Neural progenitor cell (in vitro differentiated cells): Measurements from ENCODE around the gene SMARCAL1. TPM values are rescaled to one million over a fixed set of nuclear protein-coding genes. Genes with fewer than 3 reads are reported as not detected.

Source experiments
- DNase-seq: peaks from one replicate; pipeline ENCODE4 v3.0.0-alpha.2; 2016; ENCODE audit warnings: low spot score
- H2AFZ ChIP-seq: fragments of 200-600 bp; sonication (generic); replicated peaks from 2 replicates; pipeline ENCODE4 v1.6.1; 2016; ENCODE audit warnings: antibody characterized with exemption
- H3F3A ChIP-seq: fragments of 200-600 bp; sonication (generic); 2 replicates; pipeline ENCODE4 v1.6.1; 2016; ENCODE audit warnings: antibody characterized with exemption, low read depth
- H3K27ac ChIP-seq: fragments of 200-600 bp; sonication (generic); 2 replicates; pipeline ENCODE4 v1.5.1; 2016; ENCODE audit warnings: mild to moderate bottlenecking
- H3K27me3 ChIP-seq: fragments of 200-600 bp; sonication (generic); 2 replicates; pipeline ENCODE4 v1.6.1; 2016; ENCODE audit warnings: mild to moderate bottlenecking, moderate library complexity
- H3K36me3 ChIP-seq: fragments of 200-600 bp; sonication (generic); 2 replicates; pipeline ENCODE4 v1.5.1; 2016
- H3K4me1 ChIP-seq: fragments of 200-600 bp; sonication (generic); 2 replicates; pipeline ENCODE4 v1.6.1; 2016; ENCODE audit warnings: mixed run types
- H3K4me2 ChIP-seq: fragments of 200-600 bp; sonication (generic); 2 replicates; pipeline ENCODE4 v1.6.1; 2016
- H3K4me3 ChIP-seq: fragments of 200-600 bp; sonication (generic); 2 replicates; pipeline ENCODE4 v1.5.1; 2016
- H3K79me2 ChIP-seq: fragments of 200-600 bp; sonication (generic); 2 replicates; pipeline ENCODE4 v1.6.1; 2016; ENCODE audit warnings: low read depth
- H3K9ac ChIP-seq: fragments of 200-600 bp; sonication (generic); 2 replicates; pipeline ENCODE4 v1.6.1; 2016
- H3K9me3 ChIP-seq: fragments of 200-600 bp; sonication (generic); 2 replicates; pipeline ENCODE4 v1.5.1; 2016; ENCODE audit warnings: low read depth
- H4K20me1 ChIP-seq: fragments of 200-600 bp; sonication (generic); 2 replicates; pipeline ENCODE4 v1.6.1; 2016; ENCODE audit warnings: low read depth
- H3K27ac Mint-ChIP-seq: 3 replicates; pipeline ENCODE4 v1.8.0; 2021; ENCODE audit warnings: mixed read lengths
- H3K27me3 Mint-ChIP-seq: 2 replicates; pipeline ENCODE4 v1.8.0; 2022; ENCODE audit warnings: low read depth, mild to moderate bottlenecking, inconsistent platforms, moderate library complexity, mixed read lengths; ENCODE audit not compliant: insufficient read depth
- H3K36me3 Mint-ChIP-seq: 3 replicates; pipeline ENCODE4 v1.8.0; 2021; ENCODE audit warnings: mixed read lengths
- H3K4me1 Mint-ChIP-seq: 3 replicates; pipeline ENCODE4 v1.8.0; 2021; ENCODE audit warnings: mixed read lengths
- H3K4me3 Mint-ChIP-seq: 3 replicates; pipeline ENCODE4 v1.8.0; 2021; ENCODE audit warnings: mild to moderate bottlenecking, moderate library complexity, mixed read lengths
- H3K9me3 Mint-ChIP-seq: 3 replicates; pipeline ENCODE4 v1.8.0; 2020; ENCODE audit warnings: mixed read lengths
- EZH2 ChIP-seq: fragments of 200-600 bp; sonication (generic); IDR thresholded peaks from 2 replicates; pipeline ENCODE4 v1.6.1; 2017; ENCODE audit warnings: antibody characterized with exemption, mild to moderate bottlenecking, moderate library complexity
- EZH2phosphoT487 ChIP-seq: fragments of 200-600 bp; sonication (generic); IDR thresholded peaks from 2 replicates; pipeline ENCODE4 v1.6.1; 2017; ENCODE audit warnings: antibody characterized with exemption
- total RNA-seq: library from RNA; depleted of rRNA; stranded (reverse); fragments of >200 nt; gene quantifications from 2 replicates; pipeline ENCODE4 v1.2.3, GENCODE V29; 2015; ENCODE audit warnings: low replicate concordance
- TF ChIP-seq, protein P1 (sequence below): fragments of 200-600 bp; sonication (generic); IDR thresholded peaks from 2 replicates; pipeline ENCODE4 v1.5.1; 2017; ENCODE audit warnings: antibody characterized with exemption, mild to moderate bottlenecking

Gene SMARCAL1
- total RNA-seq, 1 donor from 2014 or later: 21.9 TPM

DNA sequence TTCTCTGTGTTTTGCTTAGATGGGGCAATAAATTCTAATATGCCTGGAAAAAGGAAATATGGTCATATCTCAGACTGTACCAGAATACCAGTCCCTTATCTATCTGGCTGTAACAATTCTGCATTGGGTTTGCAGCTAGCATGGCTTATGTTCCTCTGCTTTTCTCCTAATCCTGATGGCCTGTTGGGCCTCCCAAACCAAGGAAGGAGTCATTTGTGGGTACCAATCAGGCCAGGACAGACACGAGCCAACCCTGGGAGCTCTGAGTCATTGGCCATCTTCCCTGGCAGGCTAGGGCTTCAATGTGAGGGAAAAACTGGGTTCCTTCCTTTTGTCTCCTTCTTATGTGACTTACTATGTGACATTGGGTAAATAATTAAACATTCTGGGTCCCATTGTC is 12.0 kb downstream of the SMARCAL1 start:
- Histone ChIP-seq H4K20me1 (no peaks in the 10 kb centered on the region), H3K27ac (no peak overlapping the region), H3K79me2 (no peaks in the 10 kb centered on the region), H3K27me3 (no peaks in the 10 kb centered on the region), H3K4me1 (no peaks in the 10 kb centered on the region), H2AFZ (no peak overlapping the region), H3K36me3 (no peaks in the 10 kb centered on the region), H3F3A (no peaks in the 10 kb centered on the region), H3K4me3 (no peak overlapping the region), H3K4me2 (no peak overlapping the region), H3K9me3 (no peaks in the 10 kb centered on the region), H3K9ac (no peak overlapping the region)
- Mint-ChIP-seq H3K9me3 (peaks cover 2% of the 10 kb centered on the region), H3K4me3 (no peak overlapping the region), H3K36me3 (peaks cover 38% of the 10 kb centered on the region), H3K27me3 (peaks cover 3% of the 10 kb centered on the region), H3K27ac (no peak overlapping the region), H3K4me1 (no peaks in the 10 kb centered on the region)
- TF ChIP-seq, protein P1, sequence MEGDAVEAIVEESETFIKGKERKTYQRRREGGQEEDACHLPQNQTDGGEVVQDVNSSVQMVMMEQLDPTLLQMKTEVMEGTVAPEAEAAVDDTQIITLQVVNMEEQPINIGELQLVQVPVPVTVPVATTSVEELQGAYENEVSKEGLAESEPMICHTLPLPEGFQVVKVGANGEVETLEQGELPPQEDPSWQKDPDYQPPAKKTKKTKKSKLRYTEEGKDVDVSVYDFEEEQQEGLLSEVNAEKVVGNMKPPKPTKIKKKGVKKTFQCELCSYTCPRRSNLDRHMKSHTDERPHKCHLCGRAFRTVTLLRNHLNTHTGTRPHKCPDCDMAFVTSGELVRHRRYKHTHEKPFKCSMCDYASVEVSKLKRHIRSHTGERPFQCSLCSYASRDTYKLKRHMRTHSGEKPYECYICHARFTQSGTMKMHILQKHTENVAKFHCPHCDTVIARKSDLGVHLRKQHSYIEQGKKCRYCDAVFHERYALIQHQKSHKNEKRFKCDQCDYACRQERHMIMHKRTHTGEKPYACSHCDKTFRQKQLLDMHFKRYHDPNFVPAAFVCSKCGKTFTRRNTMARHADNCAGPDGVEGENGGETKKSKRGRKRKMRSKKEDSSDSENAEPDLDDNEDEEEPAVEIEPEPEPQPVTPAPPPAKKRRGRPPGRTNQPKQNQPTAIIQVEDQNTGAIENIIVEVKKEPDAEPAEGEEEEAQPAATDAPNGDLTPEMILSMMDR: no peak
- no peak for TF ChIP-seq EZH2phosphoT487
- no peak for TF ChIP-seq EZH2
- no peak for DNase-seq

- Histone ChIP-seq H3K9ac (no peak overlapping the region), H3K27me3 (no peaks in the 10 kb centered on the region), H3K4me1 (no peaks in the 10 kb centered on the region), H4K20me1 (no peaks in the 10 kb centered on the region), H3K27ac (no peak overlapping the region), H3K4me3 (no peak overlapping the region), H3K79me2 (no peaks in the 10 kb centered on the region), H3K36me3 (no peaks in the 10 kb centered on the region), H3K9me3 (no peaks in the 10 kb centered on the region), H2AFZ (no peak overlapping the region), H3F3A (no peaks in the 10 kb centered on the region), H3K4me2 (no peak overlapping the region)
- Mint-ChIP-seq H3K4me1 (no peaks in the 10 kb centered on the region), H3K9me3 (peaks cover 2% of the 10 kb centered on the region), H3K4me3 (no peak overlapping the region), H3K36me3 (peaks cover 39% of the 10 kb centered on the region), H3K27me3 (peaks cover 3% of the 10 kb centered on the region), H3K27ac (no peak overlapping the region)
- TF ChIP-seq EZH2phosphoT487: no peak
- DNase-seq: no peak
These were observed 12.9 kb downstream of the SMARCAL1 start for GRCh38 chr2:216425008-216425787.

GRCh38 chr2:216426166-216426777 is 14.0 kb downstream of the SMARCAL1 start:
- H3K27me3 ChIP-seq: no peaks in the 10 kb centered on the region
- no peaks in the 10 kb centered on the region for H4K20me1 ChIP-seq
- no peak overlapping the region for H3K9ac ChIP-seq
- H3K4me3 ChIP-seq: no peak overlapping the region
- H3K27ac ChIP-seq: no peak overlapping the region
- TF ChIP-seq EZH2phosphoT487 (no peak), EZH2 (no peak)
- TF ChIP-seq, protein P1: no peak
- peaks cover 41% of the 10 kb centered on the region for H3K36me3 Mint-ChIP-seq
- no peak overlapping the region for H3K27ac Mint-ChIP-seq
- H3K4me1 Mint-ChIP-seq: no peaks in the 10 kb centered on the region
- no peak overlapping the region for H3K4me3 Mint-ChIP-seq
- no peak overlapping the region for H2AFZ ChIP-seq
- H3K27me3 Mint-ChIP-seq: peaks cover 3% of the 10 kb centered on the region
- H3K4me2 ChIP-seq: no peak overlapping the region
- H3K4me1 ChIP-seq: no peaks in the 10 kb centered on the region
- DNase-seq: no peak
- H3F3A ChIP-seq: no peaks in the 10 kb centered on the region
- no peaks in the 10 kb centered on the region for H3K79me2 ChIP-seq
- peaks cover 2% of the 10 kb centered on the region for H3K9me3 Mint-ChIP-seq
- H3K36me3 ChIP-seq: no peaks in the 10 kb centered on the region
- H3K9me3 ChIP-seq: no peaks in the 10 kb centered on the region

DNA sequence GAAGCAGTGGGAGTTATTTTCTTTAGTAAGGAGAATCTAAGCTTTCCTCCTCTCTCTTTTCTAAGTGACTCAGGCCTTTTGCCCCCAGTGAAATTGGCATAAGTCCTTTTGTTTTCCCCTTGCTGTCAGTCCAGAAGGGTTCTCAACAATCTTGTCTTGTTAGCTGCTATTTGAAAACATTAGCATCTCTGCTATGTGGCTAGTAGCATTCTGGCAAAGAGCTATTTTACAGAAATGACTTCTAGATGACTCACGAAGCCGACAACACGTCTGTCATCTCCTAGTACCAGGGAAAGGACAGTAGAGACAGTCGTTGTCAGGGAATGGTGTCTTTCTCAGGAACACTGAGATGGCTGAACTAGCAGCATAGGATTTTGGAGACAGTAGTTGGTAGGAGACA is 14.7 kb downstream of the SMARCAL1 start:
- no peak overlapping the region for H3K9ac ChIP-seq
- no peak overlapping the region for H3K4me3 ChIP-seq
- H3K9me3 ChIP-seq: no peaks in the 10 kb centered on the region
- Mint-ChIP-seq H3K27ac (no peak overlapping the region), H3K4me3 (no peak overlapping the region), H3K9me3 (peaks cover 2% of the 10 kb centered on the region), H3K27me3 (peaks cover 3% of the 10 kb centered on the region), H3K36me3 (peaks cover 44% of the 10 kb centered on the region), H3K4me1 (no peaks in the 10 kb centered on the region)
- no peak overlapping the region for H2AFZ ChIP-seq
- no peaks in the 10 kb centered on the region for H3K27me3 ChIP-seq
- H3K27ac ChIP-seq: no peak overlapping the region
- H3K4me2 ChIP-seq: no peak overlapping the region
- no peaks in the 10 kb centered on the region for H3K4me1 ChIP-seq
- no peaks in the 10 kb centered on the region for H3K79me2 ChIP-seq
- TF ChIP-seq, protein P1: no peak
- no peak for TF ChIP-seq EZH2
- DNase-seq: no peak
- no peaks in the 10 kb centered on the region for H4K20me1 ChIP-seq
- no peaks in the 10 kb centered on the region for H3F3A ChIP-seq
- H3K36me3 ChIP-seq: no peaks in the 10 kb centered on the region
